GM23338 (cell line): ENCODE data around the gene STRN3. TPM values are rescaled to one million over a fixed set of nuclear protein-coding genes. Genes with fewer than 3 reads are reported as not detected.

ENCODE experiments used
- ATAC-seq: fragments of 200-7000 bp; cut with Tn5 transposase; 3 replicates; pipeline ENCODE4 v1.9.1; 2020
- DNase-seq: peaks from one replicate; pipeline ENCODE4 v3.0.0-alpha.2; 2015; ENCODE audit warnings: low spot score
- H2AFZ ChIP-seq: fragments of 200-600 bp; sonication (generic); 2 replicates; pipeline ENCODE4 v1.8.0; 2016; ENCODE audit warnings: antibody characterized with exemption, mild to moderate bottlenecking, moderate library complexity
- H3F3A ChIP-seq: fragments of 200-600 bp; sonication (generic); replicated peaks from 2 replicates; pipeline ENCODE4 v1.8.0; 2017; ENCODE audit warnings: antibody characterized with exemption, mixed run types, low read depth
- H3K27ac ChIP-seq: fragments of 200-600 bp; sonication (generic); 2 replicates; pipeline ENCODE4 v1.6.1; 2016; ENCODE audit warnings: low read depth
- H3K27me3 ChIP-seq: fragments of 200-600 bp; sonication (generic); 2 replicates; pipeline ENCODE4 v1.8.0; 2016; ENCODE audit warnings: mild to moderate bottlenecking, mixed run types, moderate library complexity; ENCODE audit not compliant: insufficient read depth
- H3K36me3 ChIP-seq: fragments of 200-600 bp; sonication (generic); 2 replicates; pipeline ENCODE4 v1.8.0; 2016; ENCODE audit warnings: mild to moderate bottlenecking; ENCODE audit not compliant: insufficient read depth
- H3K4me1 ChIP-seq: fragments of 200-600 bp; sonication (generic); 2 replicates; pipeline ENCODE4 v1.8.0; 2016; ENCODE audit warnings: mild to moderate bottlenecking, moderate library complexity; ENCODE audit not compliant: insufficient read depth
- H3K4me2 ChIP-seq: fragments of 200-600 bp; sonication (generic); 2 replicates; pipeline ENCODE4 v1.7.1; 2017; ENCODE audit warnings: mixed run types
- H3K4me3 ChIP-seq: fragments of 200-600 bp; sonication (generic); 2 replicates; pipeline ENCODE4 v1.6.1; 2016; ENCODE audit warnings: mixed run types
- H3K79me2 ChIP-seq: fragments of 200-600 bp; sonication (generic); replicated peaks from 2 replicates; pipeline ENCODE4 v1.8.0; 2017; ENCODE audit warnings: mild to moderate bottlenecking; ENCODE audit not compliant: insufficient read depth
- H3K9me2 ChIP-seq: fragments of 200-600 bp; sonication (generic); 2 replicates; pipeline ENCODE4 v1.8.0; 2017; ENCODE audit not compliant: insufficient read depth
- H4K20me1 ChIP-seq: fragments of 200-600 bp; sonication (generic); replicated peaks from 2 replicates; pipeline ENCODE4 v1.8.0; 2017; ENCODE audit warnings: mild to moderate bottlenecking; ENCODE audit not compliant: insufficient read depth
- H3K27ac Mint-ChIP-seq: 2 replicates; pipeline ENCODE4 v1.8.0; 2020; ENCODE audit warnings: inconsistent platforms, mild to moderate bottlenecking, moderate library complexity, mixed read lengths
- H3K27me3 Mint-ChIP-seq: 3 replicates; pipeline ENCODE4 v1.8.0; 2022; ENCODE audit warnings: low read depth, mild to moderate bottlenecking, moderate library complexity, mixed read lengths, inconsistent platforms; ENCODE audit not compliant: insufficient read depth, poor library complexity
- H3K36me3 Mint-ChIP-seq: 3 replicates; pipeline ENCODE4 v1.8.0; 2021; ENCODE audit warnings: low read depth, mild to moderate bottlenecking, inconsistent platforms, moderate library complexity, mixed read lengths
- H3K4me1 Mint-ChIP-seq: 3 replicates; pipeline ENCODE4 v1.8.0; 2020; ENCODE audit warnings: mild to moderate bottlenecking, inconsistent platforms, mixed read lengths
- H3K4me3 Mint-ChIP-seq: 3 replicates; pipeline ENCODE4 v1.8.0; 2021; ENCODE audit warnings: moderate library complexity, mild to moderate bottlenecking, inconsistent platforms, mixed read lengths
- H3K9me3 Mint-ChIP-seq: 3 replicates; pipeline ENCODE4 v1.8.0; 2020; ENCODE audit warnings: moderate library complexity, mild to moderate bottlenecking, inconsistent platforms, mixed read lengths
- CREB1 ChIP-seq: fragments of 250-450 bp; sonication (Bioruptor Pico); IDR thresholded peaks from 2 replicates; pipeline ENCODE4 v1.5.0; 2020; ENCODE audit warnings: low read depth, mild to moderate bottlenecking, moderate library complexity
- CTCF ChIP-seq, 2 experiments: fragments of 200-600 bp in 1 of 2; sonication (generic) in 1 of 2; conservative IDR thresholded peaks; 2 replicates each; pipeline versions ENCODE4 v1.5.1 to v1.6.1; 2016 to 2017; ENCODE audit warnings: antibody characterized with exemption in 2 of 2, low read depth in 2 of 2, mild to moderate bottlenecking in 2 of 2, moderate library complexity in 1 of 2
- ETS1 ChIP-seq: IDR thresholded peaks from 2 replicates; pipeline ENCODE4 v1.6.1; 2016; ENCODE audit warnings: antibody characterized with exemption
- EZH2 ChIP-seq: fragments of 200-600 bp; sonication (generic); IDR thresholded peaks from one replicate; pipeline ENCODE4 v1.8.0; 2017; ENCODE audit warnings: antibody characterized with exemption, mild to moderate bottlenecking, low read depth; ENCODE audit not compliant: unreplicated experiment
- EZH2phosphoT487 ChIP-seq: fragments of 200-600 bp; sonication (generic); IDR thresholded peaks from one replicate; pipeline ENCODE4 v1.8.1; 2018; ENCODE audit warnings: antibody characterized with exemption; ENCODE audit not compliant: unreplicated experiment
- JUNB ChIP-seq: IDR thresholded peaks from one replicate; pipeline ENCODE4 v1.6.1; 2016; ENCODE audit warnings: antibody characterized with exemption; ENCODE audit not compliant: unreplicated experiment
- NANOG ChIP-seq: IDR thresholded peaks from 2 replicates; pipeline ENCODE4 v1.6.1; 2016; ENCODE audit warnings: antibody characterized with exemption, borderline replicate concordance
- POLR2AphosphoS5 ChIP-seq: IDR thresholded peaks from 2 replicates; pipeline ENCODE4 v1.6.1; 2016; ENCODE audit warnings: antibody characterized with exemption, low read depth
- REST ChIP-seq: IDR thresholded peaks from one replicate; pipeline ENCODE4 v1.6.1; 2018; ENCODE audit warnings: antibody characterized with exemption; ENCODE audit not compliant: unreplicated experiment
- STAT1 ChIP-seq: IDR thresholded peaks from one replicate; pipeline ENCODE4 v1.6.1; 2016; ENCODE audit warnings: antibody characterized with exemption; ENCODE audit not compliant: unreplicated experiment
- ZNF114 ChIP-seq: fragments of 250-450 bp; sonication (Bioruptor Pico); IDR thresholded peaks from 2 replicates; pipeline ENCODE4 v1.5.0; 2020; ENCODE audit warnings: mild to moderate bottlenecking, moderate library complexity
- ZNF331 ChIP-seq: fragments of 250-450 bp; sonication (Bioruptor Pico); IDR thresholded peaks from 2 replicates; pipeline ENCODE4 v1.5.0; 2020; ENCODE audit warnings: low read depth, mild to moderate bottlenecking, moderate library complexity
- polyA plus RNA-seq: library from polyadenylated mRNA; unstranded; fragments of >200 nt; fragmentation: Nextera tagmentation; extraction: Ambion mirVana; gene quantifications from 2 replicates; pipeline ENCODE4 v1.2.1, GENCODE V29; 2016
- total RNA-seq: library from RNA; depleted of rRNA; stranded (reverse); fragments of >200 nt; shearing (Covaris generic); gene quantifications from 2 replicates; pipeline ENCODE4 v1.2.3, GENCODE V29; 2014
- TF ChIP-seq, protein P1 (sequence below): fragments of 250-450 bp; sonication (Bioruptor Pico); IDR thresholded peaks from 2 replicates; pipeline ENCODE4 v1.5.0; 2020; ENCODE audit warnings: mild to moderate bottlenecking, moderate library complexity

STRN3 gene
- total and polyA plus RNA-seq, 2 experiments from 2014 or later, result 35.0 to 40.6 TPM

DNA sequence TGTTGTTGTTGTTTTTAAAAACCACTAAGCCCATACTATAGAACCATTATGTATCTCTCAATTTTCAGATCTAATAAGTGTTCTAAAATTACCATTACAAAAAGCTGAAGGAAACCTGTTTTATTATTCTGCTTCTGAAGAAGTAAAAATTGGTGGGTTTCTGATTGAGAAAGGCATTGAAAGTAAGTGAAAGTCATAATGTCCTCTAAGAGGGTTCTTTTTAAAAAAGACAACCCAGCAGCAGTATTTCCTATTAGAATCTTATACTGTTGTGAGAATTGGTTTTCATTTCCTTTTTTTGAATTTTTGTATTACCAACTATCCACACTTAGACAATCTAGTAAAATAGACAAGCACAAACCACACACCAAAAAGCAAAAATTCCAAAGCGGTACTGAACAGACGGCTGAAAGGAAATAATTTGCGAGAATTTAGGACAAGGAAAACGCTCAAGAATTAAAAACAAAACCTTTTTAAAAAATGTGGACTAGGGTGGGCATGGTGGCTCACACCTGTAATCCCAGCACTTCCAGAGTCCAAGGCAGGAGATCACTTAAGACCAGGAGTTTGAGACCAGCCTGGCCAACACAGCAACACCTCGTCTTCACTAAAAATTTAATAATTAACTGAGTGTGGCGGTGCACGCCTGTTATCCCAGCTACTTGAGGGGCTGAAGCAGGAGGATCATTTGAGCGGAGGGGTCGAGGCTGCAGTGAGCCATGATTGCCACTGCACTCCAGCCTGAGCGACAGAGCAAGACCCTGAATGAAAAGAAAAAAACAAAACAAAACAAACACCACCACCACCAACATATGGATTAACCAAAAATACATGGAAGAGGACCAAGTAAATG is 67.4 kb downstream of the STRN3 start:
- H3K27ac Mint-ChIP-seq, result no peak overlapping the region
- no peaks in the 10 kb centered on the region for H3K9me2 ChIP-seq
- TF ChIP-seq ETS1 (no peak), EZH2phosphoT487 (no peak), ZNF331 (CRISPR knock-in tag) (no peak), ZNF114 (no peak), NANOG (no peak), CREB1 (no peak), JUNB (no peak), STAT1 (no peak), CTCF (conservative IDR thresholded peaks at IDR 0.05; ENCODE audit: low read depth in 2 of 2) (no peak), REST (no peak), POLR2AphosphoS5 (no peak), EZH2 (no peak)
- TF ChIP-seq, protein P1, sequence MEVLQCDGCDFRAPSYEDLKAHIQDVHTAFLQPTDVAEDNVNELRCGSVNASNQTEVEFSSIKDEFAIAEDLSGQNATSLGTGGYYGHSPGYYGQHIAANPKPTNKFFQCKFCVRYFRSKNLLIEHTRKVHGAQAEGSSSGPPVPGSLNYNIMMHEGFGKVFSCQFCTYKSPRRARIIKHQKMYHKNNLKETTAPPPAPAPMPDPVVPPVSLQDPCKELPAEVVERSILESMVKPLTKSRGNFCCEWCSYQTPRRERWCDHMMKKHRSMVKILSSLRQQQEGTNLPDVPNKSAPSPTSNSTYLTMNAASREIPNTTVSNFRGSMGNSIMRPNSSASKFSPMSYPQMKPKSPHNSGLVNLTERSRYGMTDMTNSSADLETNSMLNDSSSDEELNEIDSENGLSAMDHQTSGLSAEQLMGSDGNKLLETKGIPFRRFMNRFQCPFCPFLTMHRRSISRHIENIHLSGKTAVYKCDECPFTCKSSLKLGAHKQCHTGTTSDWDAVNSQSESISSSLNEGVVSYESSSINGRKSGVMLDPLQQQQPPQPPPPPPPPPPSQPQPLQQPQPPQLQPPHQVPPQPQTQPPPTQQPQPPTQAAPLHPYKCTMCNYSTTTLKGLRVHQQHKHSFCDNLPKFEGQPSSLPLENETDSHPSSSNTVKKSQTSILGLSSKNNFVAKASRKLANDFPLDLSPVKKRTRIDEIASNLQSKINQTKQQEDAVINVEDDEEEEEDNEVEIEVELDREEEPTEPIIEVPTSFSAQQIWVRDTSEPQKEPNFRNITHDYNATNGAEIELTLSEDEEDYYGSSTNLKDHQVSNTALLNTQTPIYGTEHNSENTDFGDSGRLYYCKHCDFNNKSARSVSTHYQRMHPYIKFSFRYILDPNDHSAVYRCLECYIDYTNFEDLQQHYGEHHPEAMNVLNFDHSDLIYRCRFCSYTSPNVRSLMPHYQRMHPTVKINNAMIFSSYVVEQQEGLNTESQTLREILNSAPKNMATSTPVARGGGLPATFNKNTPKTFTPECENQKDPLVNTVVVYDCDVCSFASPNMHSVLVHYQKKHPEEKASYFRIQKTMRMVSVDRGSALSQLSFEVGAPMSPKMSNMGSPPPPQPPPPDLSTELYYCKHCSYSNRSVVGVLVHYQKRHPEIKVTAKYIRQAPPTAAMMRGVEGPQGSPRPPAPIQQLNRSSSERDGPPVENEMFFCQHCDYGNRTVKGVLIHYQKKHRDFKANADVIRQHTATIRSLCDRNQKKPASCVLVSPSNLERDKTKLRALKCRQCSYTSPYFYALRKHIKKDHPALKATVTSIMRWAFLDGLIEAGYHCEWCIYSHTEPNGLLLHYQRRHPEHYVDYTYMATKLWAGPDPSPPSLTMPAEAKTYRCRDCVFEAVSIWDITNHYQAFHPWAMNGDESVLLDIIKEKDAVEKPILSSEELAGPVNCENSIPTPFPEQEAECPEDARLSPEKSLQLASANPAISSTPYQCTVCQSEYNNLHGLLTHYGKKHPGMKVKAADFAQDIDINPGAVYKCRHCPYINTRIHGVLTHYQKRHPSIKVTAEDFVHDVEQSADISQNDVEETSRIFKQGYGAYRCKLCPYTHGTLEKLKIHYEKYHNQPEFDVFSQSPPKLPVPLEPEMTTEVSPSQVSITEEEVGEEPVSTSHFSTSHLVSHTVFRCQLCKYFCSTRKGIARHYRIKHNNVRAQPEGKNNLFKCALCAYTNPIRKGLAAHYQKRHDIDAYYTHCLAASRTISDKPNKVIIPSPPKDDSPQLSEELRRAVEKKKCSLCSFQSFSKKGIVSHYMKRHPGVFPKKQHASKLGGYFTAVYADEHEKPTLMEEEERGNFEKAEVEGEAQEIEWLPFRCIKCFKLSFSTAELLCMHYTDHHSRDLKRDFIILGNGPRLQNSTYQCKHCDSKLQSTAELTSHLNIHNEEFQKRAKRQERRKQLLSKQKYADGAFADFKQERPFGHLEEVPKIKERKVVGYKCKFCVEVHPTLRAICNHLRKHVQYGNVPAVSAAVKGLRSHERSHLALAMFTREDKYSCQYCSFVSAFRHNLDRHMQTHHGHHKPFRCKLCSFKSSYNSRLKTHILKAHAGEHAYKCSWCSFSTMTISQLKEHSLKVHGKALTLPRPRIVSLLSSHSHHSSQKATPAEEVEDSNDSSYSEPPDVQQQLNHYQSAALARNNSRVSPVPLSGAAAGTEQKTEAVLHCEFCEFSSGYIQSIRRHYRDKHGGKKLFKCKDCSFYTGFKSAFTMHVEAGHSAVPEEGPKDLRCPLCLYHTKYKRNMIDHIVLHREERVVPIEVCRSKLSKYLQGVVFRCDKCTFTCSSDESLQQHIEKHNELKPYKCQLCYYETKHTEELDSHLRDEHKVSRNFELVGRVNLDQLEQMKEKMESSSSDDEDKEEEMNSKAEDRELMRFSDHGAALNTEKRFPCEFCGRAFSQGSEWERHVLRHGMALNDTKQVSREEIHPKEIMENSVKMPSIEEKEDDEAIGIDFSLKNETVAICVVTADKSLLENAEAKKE (CRISPR knock-in tag), result no peak
- H3F3A ChIP-seq, result no peaks in the 10 kb centered on the region
- no peak overlapping the region for H3K27ac ChIP-seq
- H3K4me3 ChIP-seq, result no peak overlapping the region
- H3K4me1 ChIP-seq, result peaks cover 4% of the 10 kb centered on the region; the same call in 1 of the 2 replicates
- no peak for DNase-seq
- no peak overlapping the region for H2AFZ ChIP-seq
- no peaks in the 10 kb centered on the region for H3K27me3 ChIP-seq
- H3K27me3 Mint-ChIP-seq, result peaks cover 1% of the 10 kb centered on the region
- peaks cover 11% of the 10 kb centered on the region for H3K4me1 Mint-ChIP-seq
- H3K4me3 Mint-ChIP-seq, result no peak overlapping the region
- no peak overlapping the region for H3K4me2 ChIP-seq
- ATAC-seq, result no peak
- peaks cover 28% of the 10 kb centered on the region for H4K20me1 ChIP-seq
- H3K9me3 Mint-ChIP-seq, result no peaks in the 10 kb centered on the region
- H3K36me3 Mint-ChIP-seq, result peaks cover 23% of the 10 kb centered on the region
- peaks cover 78% of the 10 kb centered on the region for H3K79me2 ChIP-seq
- peaks cover 4% of the 10 kb centered on the region; the same call in 1 of the 2 replicates for H3K36me3 ChIP-seq
